ENCODE results near the gene NFE2.

DNA sequence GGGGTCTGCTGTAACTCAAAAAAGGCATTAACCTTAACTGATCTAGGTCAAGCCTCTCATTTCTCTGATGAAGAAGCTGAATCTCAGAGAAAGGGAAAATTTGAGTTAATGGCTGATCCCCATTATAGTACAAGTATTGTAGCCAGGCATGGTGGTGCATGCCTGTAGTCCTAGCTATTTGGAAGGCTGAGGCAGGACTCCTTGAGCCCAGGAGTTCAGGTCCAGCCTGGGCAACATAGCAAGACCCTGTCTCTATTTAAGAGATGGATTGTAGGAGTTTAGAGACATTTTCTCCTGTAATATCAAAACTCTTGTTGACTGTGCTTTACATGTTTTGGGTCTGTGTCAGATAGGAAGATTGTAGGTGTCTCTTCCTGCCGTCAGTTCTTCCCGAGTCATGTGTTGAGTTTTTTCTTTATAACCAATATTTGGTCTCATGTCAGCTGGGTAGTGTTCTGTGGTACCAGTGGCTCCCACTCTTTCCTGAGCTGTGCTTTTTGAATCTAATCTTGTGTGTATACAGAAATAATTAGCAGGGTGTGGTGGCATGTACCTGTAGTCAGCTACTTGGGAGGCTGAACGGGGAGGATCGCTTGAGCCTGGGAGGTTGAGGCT, 32.7 kb upstream of the NFE2 start:
- no peak for TF ChIP-seq ZNF138 (tag by site-specific recombination; IDR thresholded peaks at IDR 0.05; ENCODE audit: borderline replicate concordance)
- TF ChIP-seq, protein P1, sequence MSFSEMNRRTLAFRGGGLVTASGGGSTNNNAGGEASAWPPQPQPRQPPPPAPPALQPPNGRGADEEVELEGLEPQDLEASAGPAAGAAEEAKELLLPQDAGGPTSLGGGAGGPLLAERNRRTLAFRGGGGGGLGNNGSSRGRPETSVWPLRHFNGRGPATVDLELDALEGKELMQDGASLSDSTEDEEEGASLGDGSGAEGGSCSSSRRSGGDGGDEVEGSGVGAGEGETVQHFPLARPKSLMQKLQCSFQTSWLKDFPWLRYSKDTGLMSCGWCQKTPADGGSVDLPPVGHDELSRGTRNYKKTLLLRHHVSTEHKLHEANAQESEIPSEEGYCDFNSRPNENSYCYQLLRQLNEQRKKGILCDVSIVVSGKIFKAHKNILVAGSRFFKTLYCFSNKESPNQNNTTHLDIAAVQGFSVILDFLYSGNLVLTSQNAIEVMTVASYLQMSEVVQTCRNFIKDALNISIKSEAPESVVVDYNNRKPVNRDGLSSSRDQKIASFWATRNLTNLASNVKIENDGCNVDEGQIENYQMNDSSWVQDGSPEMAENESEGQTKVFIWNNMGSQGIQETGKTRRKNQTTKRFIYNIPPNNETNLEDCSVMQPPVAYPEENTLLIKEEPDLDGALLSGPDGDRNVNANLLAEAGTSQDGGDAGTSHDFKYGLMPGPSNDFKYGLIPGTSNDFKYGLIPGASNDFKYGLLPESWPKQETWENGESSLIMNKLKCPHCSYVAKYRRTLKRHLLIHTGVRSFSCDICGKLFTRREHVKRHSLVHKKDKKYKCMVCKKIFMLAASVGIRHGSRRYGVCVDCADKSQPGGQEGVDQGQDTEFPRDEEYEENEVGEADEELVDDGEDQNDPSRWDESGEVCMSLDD (tag by site-specific recombination; IDR thresholded peaks at IDR 0.05) = no peak
- TF ChIP-seq, protein P2, sequence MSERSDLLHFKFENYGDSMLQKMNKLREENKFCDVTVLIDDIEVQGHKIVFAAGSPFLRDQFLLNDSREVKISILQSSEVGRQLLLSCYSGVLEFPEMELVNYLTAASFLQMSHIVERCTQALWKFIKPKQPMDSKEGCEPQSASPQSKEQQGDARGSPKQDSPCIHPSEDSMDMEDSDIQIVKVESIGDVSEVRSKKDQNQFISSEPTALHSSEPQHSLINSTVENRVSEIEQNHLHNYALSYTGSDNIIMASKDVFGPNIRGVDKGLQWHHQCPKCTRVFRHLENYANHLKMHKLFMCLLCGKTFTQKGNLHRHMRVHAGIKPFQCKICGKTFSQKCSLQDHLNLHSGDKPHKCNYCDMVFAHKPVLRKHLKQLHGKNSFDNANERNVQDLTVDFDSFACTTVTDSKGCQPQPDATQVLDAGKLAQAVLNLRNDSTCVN (tag by site-specific recombination; optimal IDR thresholded peaks at IDR 0.05) = no peak
- TF ChIP-seq, protein P3, sequence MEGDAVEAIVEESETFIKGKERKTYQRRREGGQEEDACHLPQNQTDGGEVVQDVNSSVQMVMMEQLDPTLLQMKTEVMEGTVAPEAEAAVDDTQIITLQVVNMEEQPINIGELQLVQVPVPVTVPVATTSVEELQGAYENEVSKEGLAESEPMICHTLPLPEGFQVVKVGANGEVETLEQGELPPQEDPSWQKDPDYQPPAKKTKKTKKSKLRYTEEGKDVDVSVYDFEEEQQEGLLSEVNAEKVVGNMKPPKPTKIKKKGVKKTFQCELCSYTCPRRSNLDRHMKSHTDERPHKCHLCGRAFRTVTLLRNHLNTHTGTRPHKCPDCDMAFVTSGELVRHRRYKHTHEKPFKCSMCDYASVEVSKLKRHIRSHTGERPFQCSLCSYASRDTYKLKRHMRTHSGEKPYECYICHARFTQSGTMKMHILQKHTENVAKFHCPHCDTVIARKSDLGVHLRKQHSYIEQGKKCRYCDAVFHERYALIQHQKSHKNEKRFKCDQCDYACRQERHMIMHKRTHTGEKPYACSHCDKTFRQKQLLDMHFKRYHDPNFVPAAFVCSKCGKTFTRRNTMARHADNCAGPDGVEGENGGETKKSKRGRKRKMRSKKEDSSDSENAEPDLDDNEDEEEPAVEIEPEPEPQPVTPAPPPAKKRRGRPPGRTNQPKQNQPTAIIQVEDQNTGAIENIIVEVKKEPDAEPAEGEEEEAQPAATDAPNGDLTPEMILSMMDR (tag by site-specific recombination; IDR thresholded peaks at IDR 0.05) = no peak
- TF ChIP-seq MYNN (tag by site-specific recombination; IDR thresholded peaks at IDR 0.05; ENCODE audit: borderline replicate concordance) = no peak
- TF ChIP-seq, protein P4, sequence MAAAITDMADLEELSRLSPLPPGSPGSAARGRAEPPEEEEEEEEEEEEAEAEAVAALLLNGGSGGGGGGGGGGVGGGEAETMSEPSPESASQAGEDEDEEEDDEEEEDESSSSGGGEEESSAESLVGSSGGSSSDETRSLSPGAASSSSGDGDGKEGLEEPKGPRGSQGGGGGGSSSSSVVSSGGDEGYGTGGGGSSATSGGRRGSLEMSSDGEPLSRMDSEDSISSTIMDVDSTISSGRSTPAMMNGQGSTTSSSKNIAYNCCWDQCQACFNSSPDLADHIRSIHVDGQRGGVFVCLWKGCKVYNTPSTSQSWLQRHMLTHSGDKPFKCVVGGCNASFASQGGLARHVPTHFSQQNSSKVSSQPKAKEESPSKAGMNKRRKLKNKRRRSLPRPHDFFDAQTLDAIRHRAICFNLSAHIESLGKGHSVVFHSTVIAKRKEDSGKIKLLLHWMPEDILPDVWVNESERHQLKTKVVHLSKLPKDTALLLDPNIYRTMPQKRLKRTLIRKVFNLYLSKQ (tag by site-specific recombination; IDR thresholded peaks at IDR 0.05; ENCODE audit: borderline replicate concordance) = no peak
- TF ChIP-seq, protein P5, sequence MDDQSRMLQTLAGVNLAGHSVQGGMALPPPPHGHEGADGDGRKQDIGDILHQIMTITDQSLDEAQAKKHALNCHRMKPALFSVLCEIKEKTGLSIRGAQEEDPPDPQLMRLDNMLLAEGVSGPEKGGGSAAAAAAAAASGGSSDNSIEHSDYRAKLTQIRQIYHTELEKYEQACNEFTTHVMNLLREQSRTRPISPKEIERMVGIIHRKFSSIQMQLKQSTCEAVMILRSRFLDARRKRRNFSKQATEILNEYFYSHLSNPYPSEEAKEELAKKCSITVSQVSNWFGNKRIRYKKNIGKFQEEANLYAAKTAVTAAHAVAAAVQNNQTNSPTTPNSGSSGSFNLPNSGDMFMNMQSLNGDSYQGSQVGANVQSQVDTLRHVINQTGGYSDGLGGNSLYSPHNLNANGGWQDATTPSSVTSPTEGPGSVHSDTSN (CRISPR knock-in tag; IDR thresholded peaks at IDR 0.05) = no peak
- TF ChIP-seq, protein P6, sequence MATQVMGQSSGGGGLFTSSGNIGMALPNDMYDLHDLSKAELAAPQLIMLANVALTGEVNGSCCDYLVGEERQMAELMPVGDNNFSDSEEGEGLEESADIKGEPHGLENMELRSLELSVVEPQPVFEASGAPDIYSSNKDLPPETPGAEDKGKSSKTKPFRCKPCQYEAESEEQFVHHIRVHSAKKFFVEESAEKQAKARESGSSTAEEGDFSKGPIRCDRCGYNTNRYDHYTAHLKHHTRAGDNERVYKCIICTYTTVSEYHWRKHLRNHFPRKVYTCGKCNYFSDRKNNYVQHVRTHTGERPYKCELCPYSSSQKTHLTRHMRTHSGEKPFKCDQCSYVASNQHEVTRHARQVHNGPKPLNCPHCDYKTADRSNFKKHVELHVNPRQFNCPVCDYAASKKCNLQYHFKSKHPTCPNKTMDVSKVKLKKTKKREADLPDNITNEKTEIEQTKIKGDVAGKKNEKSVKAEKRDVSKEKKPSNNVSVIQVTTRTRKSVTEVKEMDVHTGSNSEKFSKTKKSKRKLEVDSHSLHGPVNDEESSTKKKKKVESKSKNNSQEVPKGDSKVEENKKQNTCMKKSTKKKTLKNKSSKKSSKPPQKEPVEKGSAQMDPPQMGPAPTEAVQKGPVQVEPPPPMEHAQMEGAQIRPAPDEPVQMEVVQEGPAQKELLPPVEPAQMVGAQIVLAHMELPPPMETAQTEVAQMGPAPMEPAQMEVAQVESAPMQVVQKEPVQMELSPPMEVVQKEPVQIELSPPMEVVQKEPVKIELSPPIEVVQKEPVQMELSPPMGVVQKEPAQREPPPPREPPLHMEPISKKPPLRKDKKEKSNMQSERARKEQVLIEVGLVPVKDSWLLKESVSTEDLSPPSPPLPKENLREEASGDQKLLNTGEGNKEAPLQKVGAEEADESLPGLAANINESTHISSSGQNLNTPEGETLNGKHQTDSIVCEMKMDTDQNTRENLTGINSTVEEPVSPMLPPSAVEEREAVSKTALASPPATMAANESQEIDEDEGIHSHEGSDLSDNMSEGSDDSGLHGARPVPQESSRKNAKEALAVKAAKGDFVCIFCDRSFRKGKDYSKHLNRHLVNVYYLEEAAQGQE (tag by site-specific recombination; IDR thresholded peaks at IDR 0.05) = no peak
- TF ChIP-seq SP3 (tag by site-specific recombination; IDR thresholded peaks at IDR 0.05) = no peak

Data from HEK293 (cell line).